Osteocyte (in vitro differentiated cells): ENCODE measurements around the gene MYO15A. TPM values are rescaled to one million over a fixed set of nuclear protein-coding genes. Genes with fewer than 3 reads are reported as not detected.

Experiments used
- DNase-seq: peaks from one replicate; pipeline ENCODE4 v3.0.0; 2021; ENCODE audit warnings: mixed read lengths; ENCODE audit not compliant: unreplicated experiment; ENCODE audit errors: extremely low spot score
- H3K27ac Mint-ChIP-seq: one replicate; pipeline ENCODE4 v1.8.0; 2021; ENCODE audit warnings: mild to moderate bottlenecking, mixed read lengths; ENCODE audit not compliant: unreplicated experiment
- H3K27me3 Mint-ChIP-seq: one replicate; pipeline ENCODE4 v1.8.0; 2021; ENCODE audit warnings: mixed read lengths; ENCODE audit not compliant: unreplicated experiment
- H3K36me3 Mint-ChIP-seq: one replicate; pipeline ENCODE4 v1.8.0; 2021; ENCODE audit warnings: mixed read lengths; ENCODE audit not compliant: unreplicated experiment
- H3K4me1 Mint-ChIP-seq: one replicate; pipeline ENCODE4 v1.8.0; 2021; ENCODE audit warnings: mixed read lengths; ENCODE audit not compliant: unreplicated experiment
- H3K4me3 Mint-ChIP-seq: one replicate; pipeline ENCODE4 v1.8.0; 2021; ENCODE audit warnings: mild to moderate bottlenecking, moderate library complexity, mixed read lengths; ENCODE audit not compliant: unreplicated experiment
- H3K9me3 Mint-ChIP-seq: one replicate; pipeline ENCODE4 v1.8.0; 2021; ENCODE audit warnings: mixed read lengths; ENCODE audit not compliant: unreplicated experiment
- CTCF ChIP-seq: fragments of 200-600 bp; sonication (generic); IDR thresholded peaks from 2 replicates; pipeline ENCODE4 v1.5.0; 2021; ENCODE audit warnings: antibody characterized with exemption, mild to moderate bottlenecking, moderate library complexity
- total RNA-seq: library from RNA; stranded (reverse); gene quantifications from 2 replicates; pipeline ENCODE4 v1.2.1, GENCODE V29; 2021

Gene MYO15A
- total RNA-seq, 1 donor from 2014 or later = 0.21 TPM

DNA sequence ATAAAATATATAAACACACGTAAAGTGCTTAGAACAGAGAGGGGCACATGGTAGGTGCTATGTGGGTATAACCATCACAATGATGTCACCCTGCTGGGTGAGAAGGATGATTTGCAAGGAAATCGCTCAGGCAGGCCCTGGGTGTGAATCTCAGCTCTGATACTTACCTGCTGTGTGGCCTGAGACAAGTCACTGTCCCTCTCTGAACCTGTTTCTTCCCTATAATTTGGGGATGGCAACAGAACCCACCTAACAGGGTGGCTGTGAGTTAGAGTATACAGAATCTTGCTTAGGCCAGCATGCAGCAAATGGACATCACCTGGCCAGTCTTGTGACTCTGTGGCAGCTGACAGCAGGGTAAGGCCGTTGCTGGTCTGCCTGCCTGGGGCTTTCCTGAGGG is 38.4 kb downstream of the MYO15A start:
- no peak overlapping the region for H3K27ac Mint-ChIP-seq
- H3K36me3 Mint-ChIP-seq = no peaks in the 10 kb centered on the region
- no peak for TF ChIP-seq CTCF
- no peaks in the 10 kb centered on the region for H3K9me3 Mint-ChIP-seq
- DNase-seq = no peak
- no peaks in the 10 kb centered on the region for H3K27me3 Mint-ChIP-seq
- H3K4me3 Mint-ChIP-seq = no peak overlapping the region
- H3K4me1 Mint-ChIP-seq = no peaks in the 10 kb centered on the region

DNA sequence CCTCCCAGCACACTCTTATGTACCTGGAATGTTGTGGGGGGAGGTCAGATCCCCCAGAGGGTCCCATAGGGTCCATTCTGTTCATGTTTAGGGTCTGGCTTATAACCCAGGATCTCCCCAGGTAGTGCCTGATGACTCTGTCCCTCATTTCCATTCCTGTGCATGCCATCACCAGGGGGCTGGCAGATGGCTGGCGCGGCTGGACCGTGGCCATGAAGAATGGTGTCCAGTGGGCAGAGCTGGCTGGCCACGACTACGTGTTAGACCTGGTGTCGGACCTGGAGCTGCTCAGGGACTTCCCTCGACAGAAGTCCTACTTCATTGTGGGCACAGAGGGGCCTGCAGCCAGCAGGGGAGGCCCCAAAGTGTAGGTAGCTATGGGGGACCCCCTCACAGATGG is 40.0 kb downstream of the MYO15A start:
- TF ChIP-seq CTCF = no peak
- no peaks in the 10 kb centered on the region for H3K36me3 Mint-ChIP-seq

GRCh38 chr17:18151290-18151689 is 42.7 kb downstream of the MYO15A start:
- H3K4me1 Mint-ChIP-seq = peaks cover 4% of the 10 kb centered on the region
- no peaks in the 10 kb centered on the region for H3K27me3 Mint-ChIP-seq
- TF ChIP-seq CTCF = no peak
- H3K27ac Mint-ChIP-seq = no peak overlapping the region
- DNase-seq = no peak
- no peaks in the 10 kb centered on the region for H3K9me3 Mint-ChIP-seq
- no peak overlapping the region for H3K4me3 Mint-ChIP-seq
- no peaks in the 10 kb centered on the region for H3K36me3 Mint-ChIP-seq

More for the DNA sequence above, 40.0 kb downstream of the MYO15A start:
- Mint-ChIP-seq H3K27ac (no peak overlapping the region), H3K9me3 (no peaks in the 10 kb centered on the region), H3K27me3 (no peaks in the 10 kb centered on the region), H3K4me1 (peaks cover 2% of the 10 kb centered on the region), H3K4me3 (no peak overlapping the region)
- DNase-seq = no peak

DNA sequence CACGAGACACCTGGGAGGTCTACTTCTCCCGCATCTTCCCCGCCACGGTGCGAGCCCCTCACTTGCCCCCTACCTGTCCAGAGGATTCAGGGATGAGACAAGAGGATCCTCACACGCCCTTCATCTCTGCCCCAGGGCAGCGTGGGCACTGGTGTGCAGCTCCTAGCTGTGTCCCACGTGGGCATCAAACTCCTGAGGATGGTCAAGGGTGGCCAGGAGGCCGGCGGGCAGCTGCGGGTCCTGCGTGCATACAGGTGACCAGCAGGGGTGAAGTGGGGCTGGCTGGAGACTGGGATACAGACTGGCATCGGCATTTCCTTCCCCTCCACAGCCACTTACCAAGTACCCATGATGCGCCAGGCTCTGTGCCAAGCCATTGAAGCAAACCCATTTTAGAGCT is 46.6 kb downstream of the MYO15A start:
- peaks cover 7% of the 10 kb centered on the region for H3K4me1 Mint-ChIP-seq
- H3K27ac Mint-ChIP-seq = no peak overlapping the region
- no peak for DNase-seq
- no peaks in the 10 kb centered on the region for H3K9me3 Mint-ChIP-seq
- no peak for TF ChIP-seq CTCF
- no peaks in the 10 kb centered on the region for H3K36me3 Mint-ChIP-seq
- no peak overlapping the region for H3K4me3 Mint-ChIP-seq
- H3K27me3 Mint-ChIP-seq = peaks cover 2% of the 10 kb centered on the region

- H3K4me3 Mint-ChIP-seq = no peak overlapping the region
- no peaks in the 10 kb centered on the region for H3K36me3 Mint-ChIP-seq
- no peak for DNase-seq
- H3K4me1 Mint-ChIP-seq = peaks cover 7% of the 10 kb centered on the region
- H3K27me3 Mint-ChIP-seq = peaks cover 2% of the 10 kb centered on the region
- no peaks in the 10 kb centered on the region for H3K9me3 Mint-ChIP-seq
- H3K27ac Mint-ChIP-seq = no peak overlapping the region
- TF ChIP-seq CTCF = no peak
These were observed 47.8 kb downstream of the MYO15A start for GRCh38 chr17:18156171-18156975.
